MG63 (cell line): ENCODE measurements around the gene FURIN. TPM values are rescaled to one million over a fixed set of nuclear protein-coding genes. Genes with fewer than 3 reads are reported as not detected.

Source experiments
- DNase-seq: peaks from one replicate; pipeline ENCODE4 v3.0.0-alpha.2; 2020
- H3K27me3 ChIP-seq: fragments of 250-450 bp; sonication (Bioruptor Pico); 2 replicates; pipeline ENCODE4 v1.5.1; 2020; ENCODE audit warnings: mild to moderate bottlenecking, moderate library complexity
- H3K36me3 ChIP-seq: fragments of 250-450 bp; sonication (Bioruptor Pico); 2 replicates; pipeline ENCODE4 v1.5.1; 2020; ENCODE audit warnings: mild to moderate bottlenecking, moderate library complexity
- H3K4me3 ChIP-seq: fragments of 250-450 bp; sonication (Bioruptor Pico); 2 replicates; pipeline ENCODE4 v1.5.1; 2020; ENCODE audit warnings: mild to moderate bottlenecking, moderate library complexity
- H3K9me3 ChIP-seq: fragments of 250-450 bp; sonication (Bioruptor Pico); 2 replicates; pipeline ENCODE4 v1.5.1; 2020; ENCODE audit warnings: mild to moderate bottlenecking, moderate library complexity
- total RNA-seq: library from RNA; depleted of rRNA; stranded (reverse); fragments of >200 nt; shearing (Covaris generic); gene quantifications from 2 replicates; pipeline ENCODE4 v1.2.3, GENCODE V29; 2014; ENCODE audit warnings: low replicate concordance; rRNA removed

FURIN gene
- total RNA-seq, 1 experiment from 2014 or later: 19.3 TPM

GRCh38 chr15:90930861-90931574 is 62.6 kb downstream of the FURIN start:
- H3K36me3 ChIP-seq: peaks cover 3% of the 10 kb centered on the region; the same call in 1 of the 2 replicates
- DNase-seq: no peak
- H3K9me3 ChIP-seq: no peaks in the 10 kb centered on the region
- no peaks in the 10 kb centered on the region for H3K27me3 ChIP-seq
- peak overlapping the region; percentile 98 for H3K4me3 ChIP-seq

GRCh38 chr15:90931575-90931827 is 63.1 kb downstream of the FURIN start:
- Histone ChIP-seq H3K9me3 (no peaks in the 10 kb centered on the region), H3K36me3 (peaks cover 6% of the 10 kb centered on the region), H3K27me3 (no peaks in the 10 kb centered on the region), H3K4me3 (peak overlapping the region; percentile 98)
- no peak for DNase-seq

GRCh38 chr15:90931828-90932659 is 63.7 kb downstream of the FURIN start, which contains the start of gene HDDC3:
HDDC3 (minus strand) TSS chr15:90932549; CDS start chr15:90932540, 9 bp downstream.
- peak; percentile 89 for DNase-seq
- peak within 1 kb of the TSS; percentile 98 for H3K4me3 ChIP-seq
- H3K27me3 ChIP-seq: no peaks in the 10 kb centered on the region
- no peaks in the 10 kb centered on the region for H3K9me3 ChIP-seq
- H3K36me3 ChIP-seq: peaks cover 11% of the 10 kb centered on the region

- Histone ChIP-seq H3K4me3 (peak overlapping the region; percentile 98), H3K36me3 (peaks cover 15% of the 10 kb centered on the region), H3K9me3 (no peaks in the 10 kb centered on the region), H3K27me3 (no peaks in the 10 kb centered on the region)
- DNase-seq: no peak
Measured at GRCh38 chr15:90932660-90932991, 64.2 kb downstream of the FURIN start.

Other genes with a start within 250 kb of the FURIN start
- gene BLM, start 151.2 kb upstream of the FURIN start, total RNA-seq: 11.3 and 26.4 TPM in 2 replicates
- gene FES, start 15.9 kb downstream of the FURIN start, total RNA-seq: 10.5 and 13.7 TPM in 2 replicates
- 9.5 and 45.8 TPM in 2 replicates for gene MAN2A2, start 34.7 kb downstream of the FURIN start, total RNA-seq
- 32.6 and 51.9 TPM in 2 replicates for gene HDDC3, start 64.0 kb downstream of the FURIN start, total RNA-seq
- gene UNC45A, start 66.7 kb downstream of the FURIN start, total RNA-seq: 43.1 and 64.2 TPM in 2 replicates
- gene RCCD1, start 86.3 kb downstream of the FURIN start, total RNA-seq: 25.7 and 27.5 TPM in 2 replicates
- 231 and 268 TPM in 2 replicates for gene PRC1, start 125.9 kb downstream of the FURIN start, total RNA-seq
- gene VPS33B, start 154.0 kb downstream of the FURIN start, total RNA-seq: 3.2 and 14.6 TPM in 2 replicates
- gene SV2B, start 231.7 kb downstream of the FURIN start, total RNA-seq: not detected in 2 replicates